ENCODE results near the gene GNAO1. TPM values are rescaled to one million over a fixed set of nuclear protein-coding genes. Genes with fewer than 3 reads are reported as not detected.

Gene GNAO1
- total and polyA plus RNA-seq, 9 of the 15 experiments (the other 6 are each of a cell fraction or from before 2014, with no cell fraction given), result 0.07 to 0.42 (median 0.08) TPM; not detected in 5

GRCh38 chr16:56332464-56333079 lies 141.3 kb downstream of the GNAO1 start (continued):
- TF ChIP-seq, protein P1, sequence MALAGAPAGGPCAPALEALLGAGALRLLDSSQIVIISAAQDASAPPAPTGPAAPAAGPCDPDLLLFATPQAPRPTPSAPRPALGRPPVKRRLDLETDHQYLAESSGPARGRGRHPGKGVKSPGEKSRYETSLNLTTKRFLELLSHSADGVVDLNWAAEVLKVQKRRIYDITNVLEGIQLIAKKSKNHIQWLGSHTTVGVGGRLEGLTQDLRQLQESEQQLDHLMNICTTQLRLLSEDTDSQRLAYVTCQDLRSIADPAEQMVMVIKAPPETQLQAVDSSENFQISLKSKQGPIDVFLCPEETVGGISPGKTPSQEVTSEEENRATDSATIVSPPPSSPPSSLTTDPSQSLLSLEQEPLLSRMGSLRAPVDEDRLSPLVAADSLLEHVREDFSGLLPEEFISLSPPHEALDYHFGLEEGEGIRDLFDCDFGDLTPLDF (CRISPR knock-in tag; IDR thresholded peaks at IDR 0.05), result no peak
- TF ChIP-seq LEF1 (IDR thresholded peaks at IDR 0.05), result no peak
- TF ChIP-seq NFE2 (IDR thresholded peaks at IDR 0.05; ENCODE audit: low read depth), result no peak
- TF ChIP-seq NR3C1 (CRISPR knock-in tag; IDR thresholded peaks at IDR 0.05), result no peak
- no peak for TF ChIP-seq ZNF316 (IDR thresholded peaks at IDR 0.05)
- TF ChIP-seq ZNF23 (CRISPR knock-in tag; IDR thresholded peaks at IDR 0.05), result no peak
- TF ChIP-seq SAFB (IDR thresholded peaks at IDR 0.05; ENCODE audit: borderline replicate concordance, low read depth, low read length), result no peak
- no peak for TF ChIP-seq CHD4 (IDR thresholded peaks at IDR 0.05; ENCODE audit: insufficient read depth, insufficient replicate concordance, low read depth, low read length, poor library complexity, severe bottlenecking)
- no peak for TF ChIP-seq RBM25 (IDR thresholded peaks at IDR 0.05; ENCODE audit: low read depth, low read length, severe bottlenecking)
- no peak for TF ChIP-seq CHAMP1 (IDR thresholded peaks at IDR 0.05)
- no peak for TF ChIP-seq ZNF12 (CRISPR knock-in tag; IDR thresholded peaks at IDR 0.05)
- TF ChIP-seq ZMIZ1 (IDR thresholded peaks at IDR 0.05; ENCODE audit: low read depth in 2 of 2, low read length in 2 of 2), result no peak
- TF ChIP-seq ELF4 (CRISPR knock-in tag; IDR thresholded peaks at IDR 0.05), result no peak
- TF ChIP-seq SMAD1 (IDR thresholded peaks at IDR 0.05; ENCODE audit: low read depth, low read length, partially characterized antibody), result no peak
- TF ChIP-seq BRD4 (IDR thresholded peaks at IDR 0.05), result no peak
- TF ChIP-seq ZNF239 (CRISPR knock-in tag; IDR thresholded peaks at IDR 0.05), result no peak
- no peak for TF ChIP-seq NFATC3 (IDR thresholded peaks at IDR 0.05)
- no peak for TF ChIP-seq CEBPZ (IDR thresholded peaks at IDR 0.05; ENCODE audit: borderline replicate concordance, low read depth, low read length)
- TF ChIP-seq ZNF780A (CRISPR knock-in tag; IDR thresholded peaks at IDR 0.05), result no peak
